Measurements from ENCODE around the gene SNRNP35. TPM values are rescaled to one million over a fixed set of nuclear protein-coding genes. Genes with fewer than 3 reads are reported as not detected.

SNRNP35 gene
- total RNA-seq, 2 experiments from 2014 or later = 18.4 to 25.4 TPM

GRCh38 chr12:123468786-123469185 is 10.8 kb downstream of the SNRNP35 start:
- intact Hi-C loops (cut with micrococcal nuclease) = no loop called here
- Mint-ChIP-seq H3K4me1 (ENCODE audit: low read depth) (peaks cover 12% of the 10 kb centered on the region), H3K36me3 (ENCODE audit: low read depth) (peaks cover 20% of the 10 kb centered on the region), H3K27me3 (no peaks in the 10 kb centered on the region), H3K9me3 (no peaks in the 10 kb centered on the region), H3K4me3 (no peak overlapping the region), H3K27ac (no peak overlapping the region)
- CTCF ChIA-PET = interaction anchor here (1.0 kb wide), 1 partner anchor 33 kb away, joined by 3 read pairs; no protein-coding TSS in a partner anchor
- POLR2A ChIA-PET = interaction anchor here (1.0 to 1.1 kb wide), 3 partner anchors 8 to 42 kb away, joined by 3 read pairs; partner anchors contain the start of gene SNRNP35
- peak; percentile 26 for TF ChIP-seq CTCF (IDR thresholded peaks at IDR 0.05)
- ATAC-seq (peak; percentile 61), DNase-seq (no peak)

GRCh38 chr12:123469978-123470377 is 12.0 kb downstream of the SNRNP35 start:
- CTCF ChIA-PET = no interaction called here
- TF ChIP-seq CTCF (IDR thresholded peaks at IDR 0.05) = no peak
- Mint-ChIP-seq H3K27ac (no peak overlapping the region), H3K4me1 (ENCODE audit: low read depth) (peaks cover 16% of the 10 kb centered on the region), H3K27me3 (no peaks in the 10 kb centered on the region), H3K9me3 (no peaks in the 10 kb centered on the region), H3K36me3 (ENCODE audit: low read depth) (peaks cover 17% of the 10 kb centered on the region), H3K4me3 (no peak overlapping the region)
- intact Hi-C loops (cut with micrococcal nuclease) = no loop called here
- ATAC-seq = no peak
- POLR2A ChIA-PET = no interaction called here
- DNase-seq = no peak

- no peak overlapping the region for H3K4me3 Mint-ChIP-seq
- no peak for DNase-seq
- no peak overlapping the region for H3K27ac Mint-ChIP-seq
- H3K36me3 Mint-ChIP-seq (ENCODE audit: low read depth) = peaks cover 8% of the 10 kb centered on the region
- no peaks in the 10 kb centered on the region for H3K9me3 Mint-ChIP-seq
- CTCF ChIA-PET = no interaction called here
- intact Hi-C loops (cut with micrococcal nuclease) = no loop called here
- POLR2A ChIA-PET = no interaction called here
- H3K27me3 Mint-ChIP-seq = no peaks in the 10 kb centered on the region
- peaks cover 16% of the 10 kb centered on the region for H3K4me1 Mint-ChIP-seq (ENCODE audit: low read depth)
- TF ChIP-seq CTCF (IDR thresholded peaks at IDR 0.05) = no peak
- no peak for ATAC-seq
Observed at GRCh38 chr12:123471374-123472068, 13.6 kb downstream of the SNRNP35 start.

GRCh38 chr12:123472438-123472849 is 14.5 kb downstream of the SNRNP35 start:
- intact Hi-C loops (cut with micrococcal nuclease) = no loop called here
- peaks cover 8% of the 10 kb centered on the region for H3K36me3 Mint-ChIP-seq (ENCODE audit: low read depth)
- peaks cover 16% of the 10 kb centered on the region for H3K4me1 Mint-ChIP-seq (ENCODE audit: low read depth)
- DNase-seq (no peak), ATAC-seq (no peak)
- H3K4me3 Mint-ChIP-seq = no peak overlapping the region
- POLR2A ChIA-PET = interaction anchor here (0.6 kb wide), 1 partner anchor 23 kb away, joined by 4 read pairs; no protein-coding TSS in a partner anchor
- CTCF ChIA-PET = no interaction called here
- no peaks in the 10 kb centered on the region for H3K9me3 Mint-ChIP-seq
- TF ChIP-seq CTCF (IDR thresholded peaks at IDR 0.05) = no peak
- H3K27ac Mint-ChIP-seq = no peak overlapping the region
- no peaks in the 10 kb centered on the region for H3K27me3 Mint-ChIP-seq

GRCh38 chr12:123474485-123475245 is 16.7 kb downstream of the SNRNP35 start:
- Mint-ChIP-seq H3K4me1 (ENCODE audit: low read depth) (peaks cover 16% of the 10 kb centered on the region), H3K36me3 (ENCODE audit: low read depth) (peaks cover 8% of the 10 kb centered on the region), H3K9me3 (no peaks in the 10 kb centered on the region), H3K27ac (peak overlapping the region; percentile 82), H3K27me3 (no peaks in the 10 kb centered on the region), H3K4me3 (no peak overlapping the region)
- CTCF ChIA-PET = no interaction called here
- ATAC-seq (peak; percentile 56), DNase-seq (no peak)
- intact Hi-C loops (cut with micrococcal nuclease) = no loop called here
- POLR2A ChIA-PET = interaction anchor here (0.6 to 3.0 kb wide), 8 partner anchors 9 to 580 kb away, joined by 3 to 12 read pairs (median 3); no protein-coding TSS in a partner anchor
- no peak for TF ChIP-seq CTCF (IDR thresholded peaks at IDR 0.05)

Data from activated CD8-positive, alpha-beta T cell treated with anti-CD3 and anti-CD28 coated beads for 36 hours (primary cell).